ENCODE results near the gene CDH4.

DNA sequence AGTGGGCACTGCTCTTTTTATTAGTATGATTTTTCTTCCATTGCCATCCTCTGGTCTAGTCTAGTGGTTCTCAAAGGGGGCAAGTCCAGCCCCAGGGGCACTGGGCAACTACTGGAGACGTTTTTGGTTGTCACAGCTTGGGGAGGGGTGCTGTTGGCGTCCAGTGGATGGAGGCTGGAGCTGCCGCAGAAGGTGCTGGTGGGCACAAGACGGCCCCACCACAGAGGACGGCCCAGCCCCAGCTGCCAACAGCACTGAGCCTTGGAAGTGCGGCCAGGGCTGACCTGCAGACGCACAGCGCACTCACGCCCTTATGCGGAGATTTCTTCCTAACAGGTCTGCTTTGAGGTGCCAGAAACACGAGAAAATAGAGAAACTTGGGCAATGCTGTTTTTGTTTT lies 40.3 kb downstream of the CDH4 start:
- TF ChIP-seq CTCF (IDR thresholded peaks at IDR 0.05): no peak
- TF ChIP-seq POLR2A (IDR thresholded peaks at IDR 0.05): no peak
